Stomach (tissue), 9 donors: ENCODE measurements around the gene CDK12. TPM values are rescaled to one million over a fixed set of nuclear protein-coding genes. Genes with fewer than 3 reads are reported as not detected.

Experiments
- DNase-seq, 2 donors: peaks; one replicate each; pipeline versions ENCODE4 v3.0.0 to v3.0.0-alpha.2; 2013 to 2019
- H3K27ac ChIP-seq, 5 donors: fragments of 200-600 bp in 4 of 5; sonication (generic) in 4 of 5; one replicate each; pipeline ENCODE4 v1.5.1; 2013 to 2019; ENCODE audit warnings: mild to moderate bottlenecking in 1 of 5, moderate library complexity in 1 of 5
- H3K27me3 ChIP-seq, 3 donors: fragments of 200-600 bp; sonication (generic); one replicate each; pipeline ENCODE4 v1.5.1; 2017 to 2019; ENCODE audit warnings: mixed run types in 1 of 3
- H3K36me3 ChIP-seq, 4 donors: fragments of 200-600 bp; sonication (generic); 1 replicate in 3 of 4; 2 replicates in 1 of 4; pipeline ENCODE4 v1.5.1; 2016 to 2019
- H3K4me1 ChIP-seq, 4 donors: fragments of 200-600 bp; sonication (generic); one replicate each; pipeline ENCODE4 v1.5.1; 2016 to 2019
- H3K4me3 ChIP-seq, 4 donors: fragments of 200-600 bp; sonication (generic) in 3 of 4; one replicate each; pipeline ENCODE4 v1.5.1; 2016 to 2019; ENCODE audit warnings: mild to moderate bottlenecking in 1 of 4
- H3K9me3 ChIP-seq, 4 donors: fragments of 200-600 bp; sonication (generic); one replicate each; pipeline ENCODE4 v1.5.1; 2016 to 2019
- CTCF ChIP-seq, 7 experiments: fragments of 450-650 bp in 4 of 7; fragments of 200-600 bp in 3 of 7; sonication (generic) in 3 of 7; IDR thresholded peaks; one replicate each; pipeline ENCODE4 v1.5.1; 2016 to 2019; ENCODE audit warnings: antibody characterized with exemption in 7 of 7, control low read depth in 2 of 7, mild to moderate bottlenecking in 1 of 7
- EP300 ChIP-seq: sonication (generic); formaldehyde crosslinking; IDR thresholded peaks from one replicate; pipeline ENCODE4 v1.6.1; 2017; ENCODE audit warnings: antibody characterized with exemption
- POLR2A ChIP-seq, 4 donors: fragments of 450-650 bp; IDR thresholded peaks; one replicate each; pipeline ENCODE4 v1.6.1; 2016; ENCODE audit warnings: antibody characterized with exemption in 4 of 4, control low read depth in 2 of 4, mild to moderate bottlenecking in 1 of 4, moderate library complexity in 1 of 4
- POLR2AphosphoS5 ChIP-seq, 3 donors: sonication (generic); formaldehyde crosslinking; IDR thresholded peaks; one replicate each; pipeline ENCODE4 v1.6.1; 2016; ENCODE audit warnings: antibody characterized with exemption in 3 of 3
- WGBS, 5 donors: extraction: QIAGEN DNeasy Blood & Tissue Kit in 3 of 5; methylation state at CpG; one replicate each; pipeline versions ENCODE4 v1.1.5 to v1.1.7; 2013 to 2018; 5-methylcytosine and 5-hydroxymethylcytosine counted together
- intact Hi-C: fragments of 100-400 bp; cut with DNase I; formaldehyde crosslinking; loops from one replicate; pipeline ENCODE4 v1.15.1; 2023; ENCODE audit warnings: low total_unique reads
- polyA plus RNA-seq, 3 donors: library from polyadenylated mRNA; stranded (reverse); fragments of 200-250 nt; gene quantifications; one replicate each; pipeline ENCODE4 v1.2.3, GENCODE V29; 2013
- total RNA-seq, 5 donors: library from RNA; depleted of rRNA; stranded (reverse); fragments of >200 nt; gene quantifications; one replicate each; pipeline versions ENCODE4 v1.1.0 to v1.2.3, GENCODE V29; 2014 to 2016
- donor health status: healthy with polysubstance abuse.
- donor health status: Bipolar disorder and iron deficiency.
- donor health status: healthy.

Gene CDK12
- total and polyA plus RNA-seq, 8 donors, result 5.1 to 66.5 (median 33.5) TPM

GRCh38 chr17:39508987-39509386 is 47.7 kb downstream of the CDK12 start:
- Histone ChIP-seq H3K4me3 (no peak overlapping the region), H3K9me3 (no peaks in the 10 kb centered on the region), H3K4me1 (no peaks in the 10 kb centered on the region), H3K36me3 (peaks cover 63 to 100% (median 98%) of the 10 kb centered on the region in 4 donors), H3K27me3 (no peaks in the 10 kb centered on the region), H3K27ac (no peak overlapping the region)
- intact Hi-C loops, result no loop called here
- TF ChIP-seq POLR2AphosphoS5 (IDR thresholded peaks at IDR 0.05) (no peak), CTCF (IDR thresholded peaks at IDR 0.05) (no peak), POLR2A (IDR thresholded peaks at IDR 0.05) (no peak), EP300 (no peak)
- WGBS, 5 donors, result 87 to 97% (median 90%) methylated on average over 2 of the region's 2 CpGs
- no peak for DNase-seq

GRCh38 chr17:39513309-39513708 is 52.0 kb downstream of the CDK12 start:
- Histone ChIP-seq H3K27ac (no peak overlapping the region), H3K4me3 (no peak overlapping the region), H3K36me3 (peaks cover 76 to 100% (median 98%) of the 10 kb centered on the region in 4 donors), H3K27me3 (no peaks in the 10 kb centered on the region), H3K9me3 (no peaks in the 10 kb centered on the region), H3K4me1 (no peaks in the 10 kb centered on the region)
- TF ChIP-seq POLR2AphosphoS5 (IDR thresholded peaks at IDR 0.05) (no peak), EP300 (no peak), POLR2A (IDR thresholded peaks at IDR 0.05) (no peak), CTCF (IDR thresholded peaks at IDR 0.05) (no peak)
- 85 to 94% (median 91%) methylated on average over 3 of the region's 3 CpGs for WGBS, 5 donors
- intact Hi-C loops, result no loop called here
- no peak for DNase-seq

- Histone ChIP-seq H3K4me1 (no peaks in the 10 kb centered on the region), H3K4me3 (no peak overlapping the region), H3K36me3 (peaks cover 79 to 100% (median 98%) of the 10 kb centered on the region in 4 donors), H3K9me3 (no peaks in the 10 kb centered on the region), H3K27ac (no peak overlapping the region), H3K27me3 (no peaks in the 10 kb centered on the region)
- intact Hi-C loops, result no loop called here
- no peak for TF ChIP-seq POLR2AphosphoS5 (IDR thresholded peaks at IDR 0.05)
- no peak for DNase-seq
- WGBS, 5 donors, result 86 to 97% (median 92%) methylated on average over 5 of the region's 5 CpGs
Measured at GRCh38 chr17:39513915-39514314, 52.6 kb downstream of the CDK12 start.

- no peak for DNase-seq
- TF ChIP-seq POLR2AphosphoS5 (IDR thresholded peaks at IDR 0.05), result no peak
- TF ChIP-seq EP300, result no peak
- no peak for TF ChIP-seq POLR2A (IDR thresholded peaks at IDR 0.05)
- TF ChIP-seq CTCF (IDR thresholded peaks at IDR 0.05), result no peak
- 64 to 85% (median 77%) methylated on average over 7 of the region's 7 CpGs for WGBS, 5 donors
- H3K27ac ChIP-seq, result no peak overlapping the region
- H3K4me1 ChIP-seq, result no peaks in the 10 kb centered on the region
- H3K9me3 ChIP-seq, result no peaks in the 10 kb centered on the region
- peaks cover 84 to 100% (median 100%) of the 10 kb centered on the region in 4 donors for H3K36me3 ChIP-seq
- intact Hi-C loops, result no loop called here
- H3K4me3 ChIP-seq, result no peak overlapping the region
- H3K27me3 ChIP-seq, result no peaks in the 10 kb centered on the region
Measured at GRCh38 chr17:39517224-39517623, 55.9 kb downstream of the CDK12 start.

- DNase-seq, result no peak
- Histone ChIP-seq H3K4me3 (no peak overlapping the region), H3K27ac (no peak overlapping the region), H3K9me3 (no peaks in the 10 kb centered on the region), H3K27me3 (no peaks in the 10 kb centered on the region), H3K36me3 (peaks cover 74 to 98% (median 97%) of the 10 kb centered on the region in 4 donors), H3K4me1 (peaks cover 0 to 26% (median 0%) of the 10 kb centered on the region in 4 donors)
- TF ChIP-seq EP300, result no peak
- no peak for TF ChIP-seq POLR2A (IDR thresholded peaks at IDR 0.05)
- intact Hi-C loops, result no loop called here
- WGBS, 5 donors, result 59 to 78% (median 67%) methylated on average over 5 to 6 of the region's 6 CpGs
Measured at GRCh38 chr17:39525801-39526506, 64.7 kb downstream of the CDK12 start.
